Osteocyte (in vitro differentiated cells): ENCODE results near the gene NR2C1. TPM values are rescaled to one million over a fixed set of nuclear protein-coding genes. Genes with fewer than 3 reads are reported as not detected.

Experiments used
- DNase-seq: peaks from one replicate; pipeline ENCODE4 v3.0.0; 2021; ENCODE audit warnings: mixed read lengths; ENCODE audit not compliant: unreplicated experiment; ENCODE audit errors: extremely low spot score
- H3K27ac Mint-ChIP-seq: one replicate; pipeline ENCODE4 v1.8.0; 2021; ENCODE audit warnings: mild to moderate bottlenecking, mixed read lengths; ENCODE audit not compliant: unreplicated experiment
- H3K27me3 Mint-ChIP-seq: one replicate; pipeline ENCODE4 v1.8.0; 2021; ENCODE audit warnings: mixed read lengths; ENCODE audit not compliant: unreplicated experiment
- H3K36me3 Mint-ChIP-seq: one replicate; pipeline ENCODE4 v1.8.0; 2021; ENCODE audit warnings: mixed read lengths; ENCODE audit not compliant: unreplicated experiment
- H3K4me1 Mint-ChIP-seq: one replicate; pipeline ENCODE4 v1.8.0; 2021; ENCODE audit warnings: mixed read lengths; ENCODE audit not compliant: unreplicated experiment
- H3K4me3 Mint-ChIP-seq: one replicate; pipeline ENCODE4 v1.8.0; 2021; ENCODE audit warnings: mild to moderate bottlenecking, moderate library complexity, mixed read lengths; ENCODE audit not compliant: unreplicated experiment
- H3K9me3 Mint-ChIP-seq: one replicate; pipeline ENCODE4 v1.8.0; 2021; ENCODE audit warnings: mixed read lengths; ENCODE audit not compliant: unreplicated experiment
- total RNA-seq: library from RNA; stranded (reverse); gene quantifications from 2 replicates; pipeline ENCODE4 v1.2.1, GENCODE V29; 2021
- TF ChIP-seq, protein P1 (sequence below): fragments of 200-600 bp; sonication (generic); IDR thresholded peaks from 2 replicates; pipeline ENCODE4 v1.5.0; 2021; ENCODE audit warnings: antibody characterized with exemption, mild to moderate bottlenecking, moderate library complexity

The NR2C1 gene
- total RNA-seq, 1 donor from 2014 or later, result 50.0 TPM

DNA sequence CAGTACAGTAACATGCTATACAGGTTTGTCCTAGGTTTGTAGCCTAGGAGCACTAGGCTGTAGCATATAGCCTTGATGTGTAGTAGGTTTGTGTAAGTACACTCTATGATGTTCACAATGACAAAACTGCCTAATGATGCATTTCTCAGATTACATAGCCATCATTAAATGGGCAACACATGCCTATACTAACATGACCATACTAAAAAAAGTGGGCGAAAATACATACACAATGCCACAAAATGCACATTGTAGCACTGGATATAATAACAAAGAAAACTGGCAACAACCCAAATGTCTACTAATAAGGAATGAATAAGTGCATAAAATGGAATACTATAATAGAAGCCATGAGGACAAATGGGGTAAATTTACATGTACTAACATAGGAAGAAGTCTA is 38.7 kb downstream of the NR2C1 start:
- no peaks in the 10 kb centered on the region for H3K27me3 Mint-ChIP-seq
- H3K4me1 Mint-ChIP-seq, result no peaks in the 10 kb centered on the region
- H3K27ac Mint-ChIP-seq, result no peak overlapping the region
- peaks cover 14% of the 10 kb centered on the region for H3K36me3 Mint-ChIP-seq
- no peaks in the 10 kb centered on the region for H3K9me3 Mint-ChIP-seq
- no peak for DNase-seq
- no peak overlapping the region for H3K4me3 Mint-ChIP-seq
- TF ChIP-seq, protein P1, sequence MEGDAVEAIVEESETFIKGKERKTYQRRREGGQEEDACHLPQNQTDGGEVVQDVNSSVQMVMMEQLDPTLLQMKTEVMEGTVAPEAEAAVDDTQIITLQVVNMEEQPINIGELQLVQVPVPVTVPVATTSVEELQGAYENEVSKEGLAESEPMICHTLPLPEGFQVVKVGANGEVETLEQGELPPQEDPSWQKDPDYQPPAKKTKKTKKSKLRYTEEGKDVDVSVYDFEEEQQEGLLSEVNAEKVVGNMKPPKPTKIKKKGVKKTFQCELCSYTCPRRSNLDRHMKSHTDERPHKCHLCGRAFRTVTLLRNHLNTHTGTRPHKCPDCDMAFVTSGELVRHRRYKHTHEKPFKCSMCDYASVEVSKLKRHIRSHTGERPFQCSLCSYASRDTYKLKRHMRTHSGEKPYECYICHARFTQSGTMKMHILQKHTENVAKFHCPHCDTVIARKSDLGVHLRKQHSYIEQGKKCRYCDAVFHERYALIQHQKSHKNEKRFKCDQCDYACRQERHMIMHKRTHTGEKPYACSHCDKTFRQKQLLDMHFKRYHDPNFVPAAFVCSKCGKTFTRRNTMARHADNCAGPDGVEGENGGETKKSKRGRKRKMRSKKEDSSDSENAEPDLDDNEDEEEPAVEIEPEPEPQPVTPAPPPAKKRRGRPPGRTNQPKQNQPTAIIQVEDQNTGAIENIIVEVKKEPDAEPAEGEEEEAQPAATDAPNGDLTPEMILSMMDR, result no peak

DNA sequence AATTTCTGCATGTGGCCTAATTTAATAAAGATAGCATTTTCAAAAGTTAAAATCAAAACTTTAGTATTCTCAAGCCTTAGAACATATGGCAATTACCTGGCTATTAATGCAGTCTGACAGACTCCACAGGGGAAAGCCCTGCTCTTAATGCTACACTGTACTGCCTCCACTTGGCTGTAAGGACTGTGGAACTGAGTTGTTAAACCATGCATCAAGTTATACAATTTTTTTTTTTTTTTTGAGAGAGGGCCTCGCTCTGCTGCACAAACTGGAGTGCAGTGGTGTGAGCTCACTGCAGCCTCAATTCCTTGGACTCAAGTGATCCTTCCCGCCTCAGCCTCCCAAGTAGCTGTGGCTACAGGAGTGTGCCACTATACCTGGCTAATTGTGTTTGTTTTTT is 50.9 kb downstream of the NR2C1 start:
- no peak for DNase-seq
- H3K9me3 Mint-ChIP-seq, result no peaks in the 10 kb centered on the region
- peaks cover 22% of the 10 kb centered on the region for H3K36me3 Mint-ChIP-seq
- H3K4me3 Mint-ChIP-seq, result no peak overlapping the region
- no peak overlapping the region for H3K27ac Mint-ChIP-seq
- H3K27me3 Mint-ChIP-seq, result no peaks in the 10 kb centered on the region
- no peaks in the 10 kb centered on the region for H3K4me1 Mint-ChIP-seq
- TF ChIP-seq, protein P1, result no peak

DNA sequence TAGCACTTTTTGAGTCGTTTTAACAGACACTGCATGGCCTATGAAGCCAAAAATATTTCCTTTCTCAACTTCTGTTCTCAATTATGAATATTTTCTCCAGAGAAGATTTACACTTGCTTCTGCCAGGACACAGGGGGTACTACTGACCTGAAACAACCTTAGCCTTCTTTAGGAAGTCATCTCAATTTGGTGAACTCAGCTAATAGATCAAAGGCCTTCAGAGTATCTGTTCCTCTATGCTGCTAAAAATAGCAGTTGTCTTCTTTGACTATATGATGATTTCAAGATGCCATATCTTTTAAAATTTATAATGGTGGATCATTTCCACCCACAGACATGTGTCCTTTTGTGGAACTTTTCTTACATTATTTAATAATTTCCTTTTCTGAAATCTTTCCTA is 55.9 kb downstream of the NR2C1 start:
- H3K4me1 Mint-ChIP-seq, result no peaks in the 10 kb centered on the region
- peaks cover 2% of the 10 kb centered on the region for H3K27me3 Mint-ChIP-seq
- no peak overlapping the region for H3K4me3 Mint-ChIP-seq
- TF ChIP-seq, protein P1, result no peak
- no peak for DNase-seq
- H3K27ac Mint-ChIP-seq, result no peak overlapping the region
- H3K36me3 Mint-ChIP-seq, result peaks cover 25% of the 10 kb centered on the region
- H3K9me3 Mint-ChIP-seq, result no peaks in the 10 kb centered on the region

DNA sequence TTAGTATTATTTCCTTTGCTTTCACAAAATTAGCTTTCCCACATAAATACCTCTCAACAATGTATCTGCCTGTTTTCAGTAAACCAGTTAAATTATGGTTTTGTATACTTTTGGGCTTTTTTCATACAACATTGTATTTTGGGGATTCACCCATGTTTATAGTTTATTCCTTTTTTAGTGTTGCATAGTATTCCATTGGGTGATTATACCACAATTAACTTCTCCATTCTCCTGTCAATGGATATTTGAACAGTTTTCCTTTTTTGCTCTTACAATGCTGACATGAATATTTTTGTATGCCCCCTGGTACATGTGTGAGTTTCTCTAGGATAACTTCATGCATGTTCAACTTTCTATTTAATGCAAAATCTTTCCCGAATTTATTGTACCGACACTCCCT is 57.3 kb downstream of the NR2C1 start:
- peaks cover 2% of the 10 kb centered on the region for H3K27me3 Mint-ChIP-seq
- peaks cover 19% of the 10 kb centered on the region for H3K36me3 Mint-ChIP-seq
- no peaks in the 10 kb centered on the region for H3K9me3 Mint-ChIP-seq
- TF ChIP-seq, protein P1, result no peak
- DNase-seq, result no peak
- no peaks in the 10 kb centered on the region for H3K4me1 Mint-ChIP-seq
- H3K27ac Mint-ChIP-seq, result no peak overlapping the region
- no peak overlapping the region for H3K4me3 Mint-ChIP-seq

DNA sequence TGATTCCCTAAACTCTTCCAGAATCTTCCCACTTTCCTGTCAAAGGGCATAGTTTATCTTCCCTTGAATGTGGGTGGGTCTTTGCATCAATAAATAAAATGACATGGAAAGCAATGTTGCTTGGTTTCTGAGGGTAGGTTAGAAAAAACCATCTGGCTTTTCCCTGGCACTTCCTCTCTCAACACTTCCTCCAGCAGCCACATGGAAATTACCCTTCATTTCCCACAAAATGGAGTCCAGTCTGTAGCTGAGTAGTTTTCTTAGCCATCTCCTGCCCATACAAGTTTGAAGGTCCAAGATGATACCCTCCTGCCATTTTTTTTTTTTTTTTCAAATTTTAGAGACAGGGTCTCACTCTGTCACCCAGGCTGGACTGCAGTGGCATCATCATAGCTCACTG is 58.9 kb downstream of the NR2C1 start:
- Mint-ChIP-seq H3K27me3 (peaks cover 2% of the 10 kb centered on the region), H3K27ac (no peak overlapping the region), H3K4me1 (no peaks in the 10 kb centered on the region), H3K4me3 (no peak overlapping the region), H3K36me3 (peaks cover 12% of the 10 kb centered on the region), H3K9me3 (no peaks in the 10 kb centered on the region)
- TF ChIP-seq, protein P1, result no peak
- DNase-seq, result no peak
